Measurements from ENCODE around the gene PDGFD.

GRCh38 chr11:104090767-104091166 is 73.2 kb downstream of the PDGFD start:
- TF ChIP-seq CTCF (IDR thresholded peaks at IDR 0.05), result no peak
- no peak for TF ChIP-seq EP300 (IDR thresholded peaks at IDR 0.05; ENCODE audit: borderline replicate concordance in 1 of 2, low read depth in 1 of 2, low read length in 1 of 2)
- TF ChIP-seq RCOR1 (IDR thresholded peaks at IDR 0.05; ENCODE audit: low read length), result no peak
- no peak for TF ChIP-seq ZBTB33 (IDR thresholded peaks at IDR 0.05; ENCODE audit: borderline replicate concordance, low read depth)
- no peak for TF ChIP-seq ELF1 (IDR thresholded peaks at IDR 0.05)
- TF ChIP-seq USF2 (IDR thresholded peaks at IDR 0.05; ENCODE audit: borderline replicate concordance, low read depth, low read length), result no peak
- TF ChIP-seq GATA2 (CRISPR knock-in tag; IDR thresholded peaks at IDR 0.05), result no peak
- TF ChIP-seq TAF1 (IDR thresholded peaks at IDR 0.05; ENCODE audit: borderline replicate concordance, low read depth, low read length), result no peak
- no peak for TF ChIP-seq CHD2 (IDR thresholded peaks at IDR 0.05; ENCODE audit: low read length, partially characterized antibody)
- TF ChIP-seq SMC3 (IDR thresholded peaks at IDR 0.05; ENCODE audit: low read depth, low read length), result no peak
- no peak for TF ChIP-seq SIN3A (IDR thresholded peaks at IDR 0.05; ENCODE audit: borderline replicate concordance, low read depth, low read length)
- no peak for TF ChIP-seq MXI1 (IDR thresholded peaks at IDR 0.05; ENCODE audit: low read depth, low read length)
- TF ChIP-seq FOXJ3 (CRISPR knock-in tag; IDR thresholded peaks at IDR 0.05), result no peak
